ENCODE data around the gene BLVRA. TPM values are rescaled to one million over a fixed set of nuclear protein-coding genes. Genes with fewer than 3 reads are reported as not detected.

BLVRA gene
- total RNA-seq, 6 donors from 2014 or later, result 77.5 to 112 (median 105) TPM

DNA sequence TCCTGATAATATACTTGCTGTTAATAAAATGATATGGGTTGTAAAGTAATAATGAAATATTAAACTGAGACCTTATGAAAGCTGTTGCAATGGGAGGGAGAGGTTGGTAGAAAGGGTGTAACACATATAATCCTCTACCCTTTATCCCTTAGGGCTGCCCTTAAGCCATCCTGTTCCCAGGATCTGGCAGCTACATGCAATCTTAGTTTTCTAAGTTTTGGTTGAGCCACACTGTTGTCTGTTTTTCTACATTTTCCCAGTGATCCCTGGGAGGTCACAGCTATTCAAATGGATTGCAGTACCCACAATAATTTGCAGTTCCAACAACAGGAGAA is 35.5 kb upstream of the BLVRA start:
- H3K4me3 ChIP-seq, result no peak overlapping the region
- no peaks in the 10 kb centered on the region for H3K36me3 ChIP-seq
- no peaks in the 10 kb centered on the region for H3K27me3 ChIP-seq
- DNase-seq (no peak), ATAC-seq (ENCODE audit: low FRiP score in 2 of 2) (no peak)
- no peak overlapping the region for H3K27ac ChIP-seq
- H3K4me1 ChIP-seq, result peaks cover under 1 to 15% (median 4%) of the 10 kb centered on the region in 4 donors
- no peaks in the 10 kb centered on the region for H3K9me3 ChIP-seq
- TF ChIP-seq CTCF (IDR thresholded peaks at IDR 0.05), result no peak
- no peak for TF ChIP-seq POLR2A (IDR thresholded peaks at IDR 0.05)
- TF ChIP-seq POLR2AphosphoS5 (IDR thresholded peaks at IDR 0.05), result no peak
- TF ChIP-seq EP300 (IDR thresholded peaks at IDR 0.05), result no peak

DNA sequence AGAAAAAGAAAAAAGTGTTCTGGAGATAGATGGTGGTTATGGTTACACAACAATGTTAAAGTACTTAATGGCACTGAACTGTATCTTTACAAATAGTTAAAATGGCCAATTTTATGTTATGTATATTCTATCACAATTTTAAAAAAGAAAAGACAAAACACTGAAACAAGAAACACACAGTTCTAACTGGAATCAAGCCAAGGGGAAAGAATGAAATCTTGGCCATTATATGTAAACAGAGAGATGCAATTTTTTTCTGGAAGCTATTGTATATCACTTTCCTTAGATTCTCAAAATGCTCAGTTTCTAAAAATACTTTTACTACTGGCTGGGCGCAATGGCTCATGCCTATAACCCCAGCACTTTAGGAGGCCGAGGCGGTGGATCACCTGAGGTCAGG is 33.2 kb upstream of the BLVRA start:
- 70 to 91% methylated on average over 1 to 3 of the region's 3 CpGs for WGBS, 2 donors
- Histone ChIP-seq H3K27me3 (no peaks in the 10 kb centered on the region), H3K27ac (no peak overlapping the region), H3K4me1 (peaks cover 9 to 25% (median 17%) of the 10 kb centered on the region in 4 donors), H3K36me3 (no peaks in the 10 kb centered on the region), H3K9me3 (no peaks in the 10 kb centered on the region), H3K4me3 (no peak overlapping the region)
- TF ChIP-seq EP300 (IDR thresholded peaks at IDR 0.05) (no peak), POLR2AphosphoS5 (IDR thresholded peaks at IDR 0.05) (no peak), POLR2A (IDR thresholded peaks at IDR 0.05) (no peak), CTCF (IDR thresholded peaks at IDR 0.05) (no peak)
- ATAC-seq (ENCODE audit: low FRiP score in 2 of 2), result no peak
- no peak for DNase-seq

DNA sequence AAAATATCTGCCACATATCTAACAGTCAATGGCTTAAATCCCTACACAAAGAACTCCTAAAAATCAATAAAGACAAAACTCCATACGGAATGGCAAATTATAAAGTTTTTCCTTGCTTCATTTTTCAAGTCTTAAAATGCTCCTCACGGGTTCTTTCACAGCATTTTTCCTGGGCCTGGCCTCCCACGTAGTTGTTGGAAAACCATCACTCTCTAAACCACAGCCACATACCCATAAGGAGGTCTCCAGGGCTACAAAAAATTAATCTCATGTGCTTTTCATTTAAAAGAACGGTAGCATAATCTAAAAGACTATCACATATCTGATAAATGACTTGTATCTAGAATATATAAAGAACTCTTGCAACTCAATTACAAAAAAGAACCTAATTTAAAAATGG is 32.0 kb upstream of the BLVRA start:
- ATAC-seq (ENCODE audit: low FRiP score in 2 of 2) (no peak), DNase-seq (no peak)
- Histone ChIP-seq H3K4me3 (no peak overlapping the region), H3K36me3 (no peaks in the 10 kb centered on the region), H3K27ac (no peak overlapping the region), H3K9me3 (no peaks in the 10 kb centered on the region), H3K4me1 (peaks cover 9 to 20% (median 17%) of the 10 kb centered on the region in 4 donors), H3K27me3 (no peaks in the 10 kb centered on the region)
- 80 to 82% methylated on average over 4 of the region's 4 CpGs for WGBS, 2 donors
- TF ChIP-seq POLR2AphosphoS5 (IDR thresholded peaks at IDR 0.05) (no peak), EP300 (IDR thresholded peaks at IDR 0.05) (no peak), POLR2A (IDR thresholded peaks at IDR 0.05) (no peak), CTCF (IDR thresholded peaks at IDR 0.05) (no peak)

GRCh38 chr7:43727003-43727402 is 31.5 kb upstream of the BLVRA start:
- no peaks in the 10 kb centered on the region for H3K9me3 ChIP-seq
- no peaks in the 10 kb centered on the region for H3K27me3 ChIP-seq
- no peak for DNase-seq
- H3K4me3 ChIP-seq, result no peak overlapping the region
- TF ChIP-seq CTCF (IDR thresholded peaks at IDR 0.05), result no peak
- TF ChIP-seq POLR2AphosphoS5 (IDR thresholded peaks at IDR 0.05), result no peak
- TF ChIP-seq EP300 (IDR thresholded peaks at IDR 0.05), result no peak
- H3K27ac ChIP-seq, result no peak overlapping the region
- peaks cover 9 to 20% (median 17%) of the 10 kb centered on the region in 4 donors for H3K4me1 ChIP-seq
- no peaks in the 10 kb centered on the region for H3K36me3 ChIP-seq
- WGBS, 2 donors, result 91 to 95% methylated on average over 5 of the region's 5 CpGs
- no peak for ATAC-seq (ENCODE audit: low FRiP score in 2 of 2)

DNA sequence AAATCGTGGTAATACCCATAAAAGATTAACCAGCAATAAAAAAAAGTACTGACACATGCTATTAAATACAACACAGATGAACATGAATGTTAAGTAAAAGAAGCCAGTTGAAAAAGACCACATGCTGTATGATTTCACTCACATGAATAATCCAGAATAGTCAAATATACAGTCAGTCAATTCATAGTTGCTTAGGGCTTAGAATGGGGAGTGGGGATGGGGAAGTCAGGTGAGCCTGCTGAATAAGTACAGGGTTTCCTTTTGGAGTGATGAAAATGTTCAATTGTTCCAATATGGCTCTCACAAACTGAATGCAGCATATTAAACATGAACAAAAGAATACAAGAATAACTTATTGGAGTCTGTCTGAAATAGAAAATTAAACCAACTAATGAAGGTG is 31.0 kb upstream of the BLVRA start:
- H3K4me1 ChIP-seq, result peaks cover 9 to 20% (median 17%) of the 10 kb centered on the region in 4 donors
- H3K4me3 ChIP-seq, result no peak overlapping the region
- DNase-seq (no peak), ATAC-seq (ENCODE audit: low FRiP score in 2 of 2) (no peak)
- 64 to 79% methylated on average over 1 of the region's 1 CpG for WGBS, 2 donors
- TF ChIP-seq POLR2A (IDR thresholded peaks at IDR 0.05) (no peak), CTCF (IDR thresholded peaks at IDR 0.05) (no peak), EP300 (IDR thresholded peaks at IDR 0.05) (no peak), POLR2AphosphoS5 (IDR thresholded peaks at IDR 0.05) (no peak)
- no peaks in the 10 kb centered on the region for H3K9me3 ChIP-seq
- H3K36me3 ChIP-seq, result no peaks in the 10 kb centered on the region
- H3K27ac ChIP-seq, result no peak overlapping the region
- no peaks in the 10 kb centered on the region for H3K27me3 ChIP-seq

Measured in upper lobe of left lung (tissue), 6 donors.